Measurements from ENCODE around the gene TMEM164. TPM values are rescaled to one million over a fixed set of nuclear protein-coding genes. Genes with fewer than 3 reads are reported as not detected.

Gene TMEM164
- total and polyA plus RNA-seq, 12 donors, result 8.7 to 32.2 (median 24.8) TPM

DNA sequence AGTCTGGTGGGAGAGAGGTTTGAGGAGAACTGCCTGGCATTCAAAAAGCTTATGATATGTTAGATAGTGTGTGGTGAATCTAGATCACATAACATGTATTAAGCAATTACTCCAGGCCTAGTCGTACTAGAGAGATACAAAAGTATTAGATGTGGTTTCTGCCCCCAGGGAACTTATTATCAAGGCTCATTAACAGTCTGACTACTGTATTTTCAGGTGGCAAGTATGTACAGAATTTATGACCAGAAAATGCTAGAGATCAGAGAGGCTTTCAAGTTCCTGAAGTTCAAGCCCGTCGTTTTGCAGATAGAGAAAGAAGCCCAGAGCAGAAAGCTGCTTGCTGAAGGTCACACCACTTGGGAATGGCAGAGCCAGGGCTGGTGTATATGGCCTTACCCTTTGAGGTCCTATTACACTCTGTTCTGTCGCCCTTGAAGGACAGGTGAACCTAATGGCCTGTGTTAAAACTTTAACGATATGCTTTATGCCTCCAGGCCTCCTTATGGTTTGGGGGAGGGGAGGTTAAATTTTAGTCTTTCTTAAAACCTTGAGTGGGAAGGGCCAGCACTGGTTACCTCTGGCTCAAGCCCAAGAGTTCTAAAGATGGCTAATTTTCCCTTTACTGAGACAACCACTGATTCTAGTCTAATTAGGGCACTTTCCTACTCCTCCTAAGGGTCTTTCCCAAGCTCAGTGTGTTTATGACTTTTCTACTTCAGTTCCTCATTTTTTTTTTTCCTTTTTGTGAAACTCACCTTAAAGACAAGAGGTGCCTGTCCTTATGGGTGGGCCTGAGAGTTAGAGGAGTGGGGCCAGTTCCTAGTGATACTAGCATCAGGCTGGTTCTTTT, 19.9 kb downstream of the TMEM164 start:
- 34 to 60% (median 43%) methylated on average over 5 of the region's 5 CpGs for WGBS, 4 donors
- H3K27ac ChIP-seq, result no peak overlapping the region
- no peak for TF ChIP-seq POLR2A (IDR thresholded peaks at IDR 0.05)
- TF ChIP-seq CTCF (IDR thresholded peaks at IDR 0.05), result no peak

DNA sequence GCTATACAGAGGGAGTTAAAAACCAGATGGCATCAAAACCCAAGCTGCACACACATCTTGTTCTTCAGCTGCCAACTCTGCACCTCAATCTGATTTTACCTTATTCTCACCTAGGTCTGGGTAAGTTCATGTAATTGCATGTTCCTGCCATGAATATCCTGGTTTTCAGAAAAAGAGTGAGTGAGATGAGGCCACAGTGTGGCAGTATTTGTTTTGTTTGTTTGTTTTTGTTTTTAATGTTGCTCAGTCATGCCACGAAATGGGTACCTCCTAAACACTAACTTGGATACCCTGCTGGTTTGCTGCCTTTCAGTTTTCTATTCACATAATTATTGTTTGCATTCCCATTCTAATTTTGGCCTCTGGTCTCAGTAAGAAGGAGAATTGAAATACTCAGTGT, 22.5 kb downstream of the TMEM164 start:
- Histone ChIP-seq H3K4me3 (no peak overlapping the region), H3K9me3 (replicated peaks in 1 of 3) (no peaks in the 10 kb centered on the region), H3K4me1 (replicated peaks in 1 of 2) (peaks cover 0 to 18% of the 10 kb centered on the region in 2 donors), H3K27ac (no peak overlapping the region), H3K27me3 (no peaks in the 10 kb centered on the region), H3K36me3 (replicated peaks in 1 of 2) (no peaks in the 10 kb centered on the region)
- intact Hi-C loops (cut with DNase I), result no loop called here
- no peak for DNase-seq
- WGBS, 4 donors, result 60 to 100% (median 79%) methylated on average over 1 of the region's 1 CpG
- no peak for TF ChIP-seq POLR2A (IDR thresholded peaks at IDR 0.05)
- no peak for TF ChIP-seq CTCF (IDR thresholded peaks at IDR 0.05)

More for the DNA sequence above, 19.9 kb downstream of the TMEM164 start:
- H3K27me3 ChIP-seq, result no peaks in the 10 kb centered on the region
- H3K36me3 ChIP-seq (replicated peaks in 1 of 2), result no peaks in the 10 kb centered on the region
- intact Hi-C loops (cut with DNase I), result no loop called here
- peak in 1 of 7 donors; percentile 17 for DNase-seq
- H3K9me3 ChIP-seq (replicated peaks in 1 of 3), result no peaks in the 10 kb centered on the region
- no peak overlapping the region for H3K4me3 ChIP-seq
- peaks cover 0 to 18% of the 10 kb centered on the region in 2 donors for H3K4me1 ChIP-seq (replicated peaks in 1 of 2)

- 64 to 80% (median 76%) methylated on average over 9 of the region's 9 CpGs for WGBS, 4 donors
- Histone ChIP-seq H3K4me3 (no peak overlapping the region), H3K4me1 (replicated peaks in 1 of 2) (peaks cover 0 to 15% of the 10 kb centered on the region in 2 donors), H3K9me3 (replicated peaks in 1 of 3) (no peaks in the 10 kb centered on the region), H3K36me3 (replicated peaks in 1 of 2) (no peaks in the 10 kb centered on the region), H3K27me3 (no peaks in the 10 kb centered on the region), H3K27ac (no peak overlapping the region)
- no peak for TF ChIP-seq POLR2A (IDR thresholded peaks at IDR 0.05)
- TF ChIP-seq CTCF (IDR thresholded peaks at IDR 0.05), result no peak
- intact Hi-C loops (cut with DNase I), result no loop called here
- DNase-seq, result no peak
Measured at GRCh38 chrX:110026099-110026844, 23.4 kb downstream of the TMEM164 start.

DNA sequence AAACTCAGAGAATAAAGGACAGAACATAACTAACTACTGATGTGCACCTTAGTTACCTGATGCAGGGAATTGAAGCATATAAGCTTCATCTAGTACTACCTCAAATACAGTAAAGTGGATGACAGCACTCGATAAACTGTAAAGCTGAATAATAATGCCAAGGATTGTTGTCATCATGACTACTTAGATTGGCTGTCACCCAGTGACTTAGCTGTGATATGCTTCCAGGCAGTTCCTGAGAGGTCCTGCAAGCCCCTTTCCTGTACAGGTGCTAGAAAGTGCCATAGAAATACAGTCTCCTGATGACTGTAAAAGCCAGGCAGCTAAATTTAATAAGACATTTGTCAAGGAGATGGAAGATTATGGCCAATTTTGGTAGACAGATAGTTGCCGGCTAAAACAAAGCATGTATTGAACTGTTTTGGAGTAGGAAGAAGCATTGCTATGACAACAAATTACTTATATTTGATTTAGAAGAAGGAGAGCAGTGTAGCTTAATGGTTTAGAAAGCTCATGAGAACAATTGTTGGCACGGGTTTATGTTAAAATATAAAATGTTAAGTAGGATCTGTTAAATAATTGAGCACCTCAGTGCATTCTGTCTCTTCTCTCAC, 29.7 kb downstream of the TMEM164 start:
- TF ChIP-seq POLR2A (IDR thresholded peaks at IDR 0.05) (no peak), CTCF (IDR thresholded peaks at IDR 0.05) (no peak)
- intact Hi-C loops (cut with DNase I), result no loop called here
- no peaks in the 10 kb centered on the region for H3K9me3 ChIP-seq (replicated peaks in 1 of 3)
- H3K4me1 ChIP-seq (replicated peaks in 1 of 2), result peaks cover 0 to 9% of the 10 kb centered on the region in 2 donors
- H3K36me3 ChIP-seq (replicated peaks in 1 of 2), result no peaks in the 10 kb centered on the region
- 56 to 68% (median 61%) methylated on average over 3 of the region's 3 CpGs for WGBS, 4 donors
- no peak overlapping the region for H3K4me3 ChIP-seq
- H3K27me3 ChIP-seq, result no peaks in the 10 kb centered on the region
- H3K27ac ChIP-seq, result no peak overlapping the region
- DNase-seq, result no peak

Measured in adrenal gland (tissue), 12 donors.